K562 (cell line): ENCODE measurements around the gene ILK. TPM values are rescaled to one million over a fixed set of nuclear protein-coding genes. Genes with fewer than 3 reads are reported as not detected.

Experiments
- ATAC-seq: fragments of 200-7000 bp; cut with Tn5 transposase; 3 replicates; pipeline ENCODE4 v1.9.1; 2020; ENCODE audit warnings: moderate library complexity
- BruUV-seq: library from RNA; stranded (reverse); fragments of 400-500 nt; replicated peaks from 2 replicates; lab custom pipeline; 2021; lab: Mats Ljungman, UMichigan
- CTCF ChIA-PET: fragments of 300-600 bp; formaldehyde crosslinking; extraction: SDS; loops from one replicate; lab custom pipeline; 2021; ENCODE audit warnings: low intra/inter-chr PET ratio; lab: Yijun Ruan, JAX
- POLR2A ChIA-PET: fragments of 300-600, 350-650 bp; sonication (Branson Sonifier 250); formaldehyde crosslinking; extraction: SDS; loops from one replicate; lab custom pipeline; 2021; ENCODE audit warnings: antibody characterized with exemption, inconsistent platforms; lab: Yijun Ruan, JAX
- DNase-seq, 4 experiments: peaks; one replicate each; pipeline versions ENCODE4 v3.0.0 to v3.0.0-alpha.2; 2011 to 2018; ENCODE audit warnings: low spot score in 3 of 4, mixed read lengths in 3 of 4; ENCODE audit errors: extremely low read depth in 1 of 4
- FAIRE-seq: peaks from 2 replicates; lab custom pipeline; 2011; peaks lifted over from hg19 to GRCh38; lab: Jason Lieb, UNC
- H2AFZ ChIP-seq: 2 replicates; pipeline ENCODE4 v1.6.0; 2011; ENCODE audit warnings: low read depth, low read length, control low read depth, inconsistent platforms
- H3K27ac ChIP-seq: fragments of 200-600 bp; 3 replicates; pipeline ENCODE4 v1.8.0; 2011; ENCODE audit warnings: low read depth, mild to moderate bottlenecking, control low read depth, inconsistent platforms, low read length, moderate library complexity, mixed read lengths; ENCODE audit errors: extremely low read depth
- H3K27me3 ChIP-seq, 2 experiments: fragments of 300-600 bp in 1 of 2; 2 replicates in 1 of 2; 3 replicates in 1 of 2; pipeline versions ENCODE4 v1.6.0 to v1.8.0; 2011; ENCODE audit warnings: inconsistent platforms in 2 of 2, low read length in 2 of 2, mild to moderate bottlenecking in 1 of 2, mixed read lengths in 1 of 2, moderate library complexity in 1 of 2; ENCODE audit not compliant: control insufficient read depth in 2 of 2, insufficient read depth in 2 of 2
- H3K36me3 ChIP-seq: fragments of 300-600 bp; 3 replicates; pipeline ENCODE4 v1.8.0; 2011; ENCODE audit warnings: mild to moderate bottlenecking, low read length, inconsistent platforms; ENCODE audit not compliant: control insufficient read depth, insufficient read depth
- H3K4me1 ChIP-seq, 2 experiments: fragments of 200-600 bp in 1 of 2; replicated peaks in 1 of 2; 2 replicates in 1 of 2; 3 replicates in 1 of 2; pipeline versions ENCODE4 v1.5.1 to v1.8.0; 2011; ENCODE audit warnings: inconsistent platforms in 2 of 2, low read length in 2 of 2, mild to moderate bottlenecking in 1 of 2, mixed read lengths in 1 of 2, moderate library complexity in 1 of 2; ENCODE audit not compliant: control insufficient read depth in 2 of 2, insufficient read depth in 2 of 2
- H3K4me2 ChIP-seq: 2 replicates; pipeline ENCODE4 v1.6.1; 2011; ENCODE audit warnings: low read length, control low read depth, inconsistent platforms, mixed read lengths; ENCODE audit not compliant: insufficient read depth
- H3K4me3 ChIP-seq: fragments of 200-600 bp; sonication (generic), shearing (Covaris generic); 2 replicates; pipeline ENCODE4 v1.5.1; 2016; ENCODE audit warnings: control low read depth, inconsistent platforms
- H3K79me2 ChIP-seq: fragments of 200-600 bp; 3 replicates; pipeline ENCODE4 v1.8.0; 2011; ENCODE audit warnings: low read length, inconsistent platforms; ENCODE audit not compliant: control insufficient read depth, insufficient read depth
- H3K9ac ChIP-seq, 2 experiments: 2 replicates each; pipeline versions ENCODE4 v1.6.0 to v1.6.1; 2011; ENCODE audit warnings: low read depth in 2 of 2, low read length in 2 of 2, control low read depth in 1 of 2, inconsistent platforms in 1 of 2, mild to moderate bottlenecking in 1 of 2, mixed read lengths in 1 of 2; ENCODE audit not compliant: insufficient read depth in 1 of 2
- H3K9me1 ChIP-seq: one replicate; pipeline ENCODE4 v1.6.0; 2011; ENCODE audit warnings: inconsistent platforms, mild to moderate bottlenecking, low read length, moderate library complexity; ENCODE audit not compliant: control insufficient read depth, insufficient read depth
- H3K9me3 ChIP-seq: replicated peaks from 2 replicates; pipeline ENCODE4 v1.5.1; 2011; ENCODE audit warnings: low read depth, low read length, inconsistent platforms; ENCODE audit not compliant: control insufficient read depth, insufficient read depth
- H4K20me1 ChIP-seq: replicated peaks from 2 replicates; pipeline ENCODE4 v1.6.1; 2011; ENCODE audit warnings: low read length, inconsistent platforms, mixed read lengths; ENCODE audit not compliant: control insufficient read depth, insufficient read depth
- CHD4 ChIP-seq: fragments of 200-600 bp; sonication (generic); IDR thresholded peaks from 3 replicates; pipeline ENCODE4 v1.6.1; 2012; ENCODE audit warnings: low read depth, mild to moderate bottlenecking, mixed read lengths, low read length, inconsistent platforms; ENCODE audit not compliant: insufficient read depth, insufficient replicate concordance, poor library complexity, severe bottlenecking
- DIDO1 ChIP-seq: fragments of 450-650 bp; IDR thresholded peaks from 2 replicates; pipeline ENCODE4 v1.6.1; 2016; ENCODE audit warnings: low read depth, missing biosample characterization, missing genetic modification characterization
- ELF2 ChIP-seq: fragments of 250-450 bp; sonication (Bioruptor Pico); IDR thresholded peaks from 2 replicates; pipeline ENCODE4 v1.5.0; 2021; ENCODE audit warnings: mild to moderate bottlenecking
- ETV1 ChIP-seq: fragments of 450-650 bp; conservative IDR thresholded peaks from 2 replicates; pipeline ENCODE4 v1.6.1; 2016; ENCODE audit warnings: missing genetic modification characterization, control low read depth, low read depth, missing compliant biosample characterization
- GATAD2B ChIP-seq: fragments of 450-650 bp; IDR thresholded peaks from 2 replicates; pipeline ENCODE4 v1.6.1; 2017; ENCODE audit warnings: mild to moderate bottlenecking, borderline replicate concordance
- KAT7 ChIP-seq: sonication (generic); formaldehyde crosslinking; IDR thresholded peaks from 2 replicates; pipeline ENCODE4 v1.8.0; 2022; ENCODE audit warnings: missing genetic modification reagents, mild to moderate bottlenecking, borderline replicate concordance
- MAFG ChIP-seq: fragments of 450-650 bp; conservative IDR thresholded peaks from 2 replicates; pipeline ENCODE4 v1.6.1; 2016; ENCODE audit warnings: missing genetic modification characterization, missing compliant biosample characterization
- NCOA4 ChIP-seq: fragments of 450-650 bp; IDR thresholded peaks from 2 replicates; pipeline ENCODE4 v1.6.1; 2018; ENCODE audit warnings: mild to moderate bottlenecking; ENCODE audit not compliant: partially characterized antibody
- SAFB ChIP-seq: fragments of 200-400 bp; formaldehyde crosslinking; IDR thresholded peaks from 2 replicates; pipeline ENCODE4 v1.6.1; 2017; ENCODE audit warnings: low read depth, low read length, borderline replicate concordance
- SIN3B ChIP-seq: fragments of 450-650 bp; IDR thresholded peaks from 2 replicates; pipeline ENCODE4 v1.6.1; 2017; ENCODE audit warnings: low read depth, mild to moderate bottlenecking, moderate library complexity
- SMARCA4 ChIP-seq: fragments of 450-650 bp; IDR thresholded peaks from 2 replicates; pipeline ENCODE4 v1.6.1; 2016
- YY1 ChIP-seq, 3 experiments: IDR thresholded peaks; 2 replicates each; pipeline ENCODE4 v1.6.1; 2011; ENCODE audit warnings: low read length in 2 of 3, mild to moderate bottlenecking in 2 of 3, moderate library complexity in 2 of 3, borderline replicate concordance in 1 of 3, control low read depth in 1 of 3, low read depth in 1 of 3; ENCODE audit not compliant: insufficient read depth in 3 of 3, insufficient replicate concordance in 2 of 3, control insufficient read depth in 1 of 3, insufficient read length in 1 of 3; ENCODE audit errors: extremely low read depth in 1 of 3
- ZFP36 ChIP-seq: fragments of 150-350 bp; IDR thresholded peaks from 2 replicates; pipeline ENCODE4 v1.6.1; 2018; ENCODE audit warnings: low read length, low read depth; ENCODE audit not compliant: partially characterized antibody
- ZNF766 ChIP-seq: fragments of 200-800 bp; sonication (Bioruptor generic); conservative IDR thresholded peaks from 2 replicates; pipeline ENCODE4 v1.6.1; 2016; ENCODE audit warnings: missing genetic modification characterization, missing compliant biosample characterization
- ZNF785 ChIP-seq: fragments of 250-450 bp; sonication (Bioruptor Pico); IDR thresholded peaks from 2 replicates; pipeline ENCODE4 v1.4.0; 2020; ENCODE audit warnings: mild to moderate bottlenecking
- WGBS: fragments of 100-300 bp; shearing (Covaris generic); methylation state at CpG from one replicate; pipeline ENCODE4 v1.1.6; 2016; ENCODE audit warnings: low coverage, mixed read lengths; ENCODE audit not compliant: insufficient coverage; ENCODE audit errors: missing lambda C conversion rate; 5-methylcytosine and 5-hydroxymethylcytosine counted together
- in situ Hi-C: fragments of 300-500 bp; cut with MboI; formaldehyde crosslinking; loops from 4 replicates; pipeline ENCODE4 v1.15.0; 2018; ENCODE audit warnings: inconsistent platforms, mixed read lengths
- intact Hi-C: fragments of 100-400 bp; cut with micrococcal nuclease; formaldehyde crosslinking; loops from 2 replicates; pipeline ENCODE4 v1.14.2; 2022
- polyA plus RNA-seq, 8 experiments: library from polyadenylated mRNA; depleted of rRNA in 4 of 8; stranded (reverse) in 5 of 8; unstranded in 3 of 8; fragments of >200 nt; fragmentation: Nextera tagmentation in 2 of 8; fragmentation: Illumina TruSeq in 1 of 8; extraction: Ambion mirVana in 2 of 8; extraction: Trizol in 1 of 8; gene quantifications; 2 replicates each; pipeline versions ENCODE4 v1.2.1 to v1.2.3, GENCODE V29; 2011 to 2014; ENCODE audit warnings: inconsistent platforms in 1 of 8, missing spikeins in 1 of 8
- total RNA-seq, 7 experiments: library from RNA; depleted of rRNA in 6 of 7; stranded (reverse); fragments of >200 nt in 6 of 7; fragmentation: Illumina TruSeq in 2 of 7; extraction: Trizol in 2 of 7; gene quantifications; 2 replicates each; pipeline versions ENCODE4 v1.2.1 to v1.2.3, GENCODE V29; 2011 to 2021; ENCODE audit warnings: low replicate concordance in 1 of 7
- TF ChIP-seq, protein P1 (sequence below): fragments of 250-450 bp; sonication (Bioruptor Pico); IDR thresholded peaks from 2 replicates; pipeline ENCODE4 v1.4.0; 2020; ENCODE audit warnings: mild to moderate bottlenecking

The ILK gene
- total and polyA plus RNA-seq, 9 of the 15 experiments (the other 6 are each of a cell fraction or from before 2014, with no cell fraction given) = 43.3 to 95.9 (median 58.9) TPM

DNA sequence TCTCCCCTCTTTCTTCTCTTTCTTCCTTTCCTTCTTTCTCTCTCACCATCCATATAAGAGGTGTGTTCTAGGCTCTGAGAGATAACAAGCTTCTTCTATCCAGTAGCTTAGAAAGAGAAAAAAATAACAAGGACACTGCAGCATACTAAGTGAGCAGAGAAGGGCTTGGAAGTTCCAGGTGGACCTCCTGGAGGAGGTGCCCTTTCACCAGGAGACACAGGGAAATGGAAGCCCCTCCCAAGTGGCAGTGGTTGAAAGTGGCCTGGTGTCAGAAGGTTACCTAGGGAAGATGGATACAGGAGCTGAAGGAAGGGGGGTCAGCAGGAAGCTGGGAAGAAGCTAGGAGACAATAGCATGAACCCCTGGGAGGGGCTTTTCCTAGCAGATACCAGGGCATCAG lies 46.5 kb downstream of the ILK start:
- Histone ChIP-seq H3K4me1 (peaks cover 23 to 43% of the 10 kb centered on the region in 2 experiments), H3K4me2 (no peak overlapping the region), H3K79me2 (no peaks in the 10 kb centered on the region), H3K4me3 (no peak overlapping the region), H3K9me1 (no peaks in the 10 kb centered on the region), H2AFZ (no peak overlapping the region)
- CTCF ChIA-PET = no interaction called here
- no peak for FAIRE-seq
- in situ Hi-C loops = no loop called here
- TF ChIP-seq KAT7 (CRISPR knock-in tag) (no peak), NCOA4 (no peak), ZFP36 (peak; percentile 97), SAFB (no peak)
- TF ChIP-seq, all 486 proteins: peak for 1
- intact Hi-C loops = no loop called here
- Histone ChIP-seq H3K27me3 (no peaks in the 10 kb centered on the region), H3K27ac (no peak overlapping the region), H3K9me3 (no peaks in the 10 kb centered on the region), H3K36me3 (no peaks in the 10 kb centered on the region), H4K20me1 (no peaks in the 10 kb centered on the region), H3K9ac (no peak overlapping the region)
- no TSS peak for BruUV-seq
- ATAC-seq = no peak
- no peak for DNase-seq
- POLR2A ChIA-PET = interaction anchor here (0.7 to 3.1 kb wide), 5 partner anchors 12 to 199 kb away, joined by 3 to 12 read pairs (median 3); no protein-coding TSS in a partner anchor

DNA sequence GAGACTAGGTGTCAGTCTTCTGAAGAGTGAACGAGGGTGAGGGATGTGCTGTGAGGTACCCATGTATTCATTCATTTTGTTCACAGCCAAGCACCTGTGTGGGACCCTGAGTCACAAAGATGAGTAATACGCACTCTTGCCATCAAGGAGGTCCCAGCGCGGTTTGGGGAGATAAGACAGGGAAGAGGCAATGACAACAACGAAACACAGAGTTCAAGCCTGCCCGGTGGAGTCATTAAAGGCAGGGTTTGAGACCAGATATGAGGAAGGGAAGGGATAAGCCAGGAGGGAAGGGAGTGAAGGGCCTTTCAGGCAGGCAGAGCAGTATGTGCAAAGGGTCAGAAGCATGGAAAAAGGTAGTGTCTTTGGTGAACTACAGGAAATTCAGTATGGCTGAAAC lies 47.4 kb downstream of the ILK start:
- H2AFZ ChIP-seq = peak overlapping the region; percentile 53; the same call in 1 of the 2 replicates
- H3K9ac ChIP-seq = no peak overlapping the region
- ChIA-PET POLR2A (no interaction called here), CTCF (interaction anchor here (0.8 kb wide), 1 partner anchor 19 kb away, joined by 3 read pairs; no protein-coding TSS in a partner anchor)
- in situ Hi-C loops (no loop called here), intact Hi-C loops (no loop called here)
- H3K36me3 ChIP-seq = no peaks in the 10 kb centered on the region
- FAIRE-seq (peak; percentile 94), ATAC-seq (peak; percentile 69), DNase-seq (peak; percentile 56 to 82 (median 67))
- H3K9me1 ChIP-seq = no peaks in the 10 kb centered on the region
- peaks cover 22 to 35% of the 10 kb centered on the region in 2 experiments for H3K4me1 ChIP-seq
- 1% methylated on average over 6 of the region's 6 CpGs for WGBS
- H3K4me2 ChIP-seq = peak overlapping the region; percentile 43
- no peaks in the 10 kb centered on the region for H3K79me2 ChIP-seq
- no peaks in the 10 kb centered on the region for H3K9me3 ChIP-seq
- no TSS peak for BruUV-seq
- no peak overlapping the region for H3K27ac ChIP-seq
- no peaks in the 10 kb centered on the region for H4K20me1 ChIP-seq
- no peaks in the 10 kb centered on the region for H3K27me3 ChIP-seq
- H3K4me3 ChIP-seq = no peak overlapping the region
- no peak for TF ChIP-seq GATAD2B
- TF ChIP-seq, protein P1, sequence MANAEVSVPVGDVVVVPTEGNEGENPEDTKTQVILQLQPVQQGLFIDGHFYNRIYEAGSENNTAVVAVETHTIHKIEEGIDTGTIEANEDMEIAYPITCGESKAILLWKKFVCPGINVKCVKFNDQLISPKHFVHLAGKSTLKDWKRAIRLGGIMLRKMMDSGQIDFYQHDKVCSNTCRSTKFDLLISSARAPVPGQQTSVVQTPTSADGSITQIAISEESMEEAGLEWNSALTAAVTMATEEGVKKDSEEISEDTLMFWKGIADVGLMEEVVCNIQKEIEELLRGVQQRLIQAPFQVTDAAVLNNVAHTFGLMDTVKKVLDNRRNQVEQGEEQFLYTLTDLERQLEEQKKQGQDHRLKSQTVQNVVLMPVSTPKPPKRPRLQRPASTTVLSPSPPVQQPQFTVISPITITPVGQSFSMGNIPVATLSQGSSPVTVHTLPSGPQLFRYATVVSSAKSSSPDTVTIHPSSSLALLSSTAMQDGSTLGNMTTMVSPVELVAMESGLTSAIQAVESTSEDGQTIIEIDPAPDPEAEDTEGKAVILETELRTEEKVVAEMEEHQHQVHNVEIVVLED (CRISPR knock-in tag) = no peak
- TF ChIP-seq YY1 (IDR thresholded peaks at IDR 0.05; ENCODE audit: borderline replicate concordance in 1 of 3, control insufficient read depth in 1 of 3, extremely low read depth in 1 of 3, insufficient read depth in 3 of 3, insufficient read length in 1 of 3, insufficient replicate concordance in 2 of 3, low read depth in 1 of 3, low read length in 2 of 3) = no peak
- no peak for TF ChIP-seq MAFG (tag)
- TF ChIP-seq CHD4 = no peak
- TF ChIP-seq DIDO1 (tag) = no peak
- TF ChIP-seq ELF2 (CRISPR knock-in tag) = no peak
- TF ChIP-seq ETV1 (tag) = no peak
- TF ChIP-seq SMARCA4 = peak; percentile 93
- no peak for TF ChIP-seq ZNF785 (CRISPR knock-in tag)
- TF ChIP-seq ZNF766 = no peak
- TF ChIP-seq SIN3B = no peak
